NK-92 (cell line): ENCODE data around the gene MTPN.

Source experiments
- DNase-seq: peaks from one replicate; lab custom pipeline; 2025; ENCODE audit not compliant: unreplicated experiment; lab: John Stamatoyannopoulos, UW

The MTPN gene

GRCh38 chr7:135990258-135990657, 13.1 kb upstream of the MTPN start:
- DNase-seq, result no peak

- no peak for DNase-seq
These were observed 4.9 kb upstream of the MTPN start for GRCh38 chr7:135981958-135982646.

- DNase-seq, result no peak
These were observed 3.6 kb upstream of the MTPN start for GRCh38 chr7:135980665-135981180.

- DNase-seq, result no peak
These were observed 2.9 kb upstream of the MTPN start for GRCh38 chr7:135980012-135980551.

- DNase-seq, result no peak
These were observed 2.4 kb upstream of the MTPN start for GRCh38 chr7:135979471-135980011.

GRCh38 chr7:135978624-135979023, 1.5 kb upstream of the MTPN start:
- DNase-seq, result no peak

- no peak for DNase-seq
These were observed 545 bp upstream of the MTPN start for GRCh38 chr7:135977742-135978066.

GRCh38 chr7:135976312-135977006, 700 bp downstream of the MTPN start:
- no peak for DNase-seq

- DNase-seq, result no peak
These were observed 2.0 kb downstream of the MTPN start for GRCh38 chr7:135975166-135975565.

- DNase-seq, result no peak
These were observed 2.5 kb downstream of the MTPN start for GRCh38 chr7:135974667-135975066.

GRCh38 chr7:135971366-135971725, 5.8 kb downstream of the MTPN start:
- no peak for DNase-seq

GRCh38 chr7:135970682-135971365, 6.3 kb downstream of the MTPN start:
- no peak for DNase-seq

- no peak for DNase-seq
These were observed 7.1 kb downstream of the MTPN start for GRCh38 chr7:135970045-135970444.

- DNase-seq, result no peak
These were observed 10.7 kb downstream of the MTPN start for GRCh38 chr7:135966341-135967043.

- no peak for DNase-seq
These were observed 11.6 kb downstream of the MTPN start for GRCh38 chr7:135965602-135966001.

- DNase-seq, result no peak
These were observed 12.4 kb downstream of the MTPN start for GRCh38 chr7:135964791-135965190.

- DNase-seq, result no peak
These were observed 12.9 kb downstream of the MTPN start for GRCh38 chr7:135964274-135964673.

- DNase-seq, result no peak
These were observed 14.4 kb downstream of the MTPN start for GRCh38 chr7:135962802-135963201.

GRCh38 chr7:135960709-135961451, 16.3 kb downstream of the MTPN start:
- no peak for DNase-seq

- no peak for DNase-seq
These were observed 17.4 kb downstream of the MTPN start for GRCh38 chr7:135959646-135960363.
